Hypothalamus (tissue), 51 donors: ENCODE results near the gene HCRT.
"Not testable (repeated sequence)": the region's sequence is repeated elsewhere in the genome, so short reads cannot be mapped to it uniquely, and the experiment has no call there.

Source experiments
- DNase-seq, 51 donors: peaks; one replicate each; lab custom pipeline; 2025; lab: John Stamatoyannopoulos, UW

HCRT gene

DNA sequence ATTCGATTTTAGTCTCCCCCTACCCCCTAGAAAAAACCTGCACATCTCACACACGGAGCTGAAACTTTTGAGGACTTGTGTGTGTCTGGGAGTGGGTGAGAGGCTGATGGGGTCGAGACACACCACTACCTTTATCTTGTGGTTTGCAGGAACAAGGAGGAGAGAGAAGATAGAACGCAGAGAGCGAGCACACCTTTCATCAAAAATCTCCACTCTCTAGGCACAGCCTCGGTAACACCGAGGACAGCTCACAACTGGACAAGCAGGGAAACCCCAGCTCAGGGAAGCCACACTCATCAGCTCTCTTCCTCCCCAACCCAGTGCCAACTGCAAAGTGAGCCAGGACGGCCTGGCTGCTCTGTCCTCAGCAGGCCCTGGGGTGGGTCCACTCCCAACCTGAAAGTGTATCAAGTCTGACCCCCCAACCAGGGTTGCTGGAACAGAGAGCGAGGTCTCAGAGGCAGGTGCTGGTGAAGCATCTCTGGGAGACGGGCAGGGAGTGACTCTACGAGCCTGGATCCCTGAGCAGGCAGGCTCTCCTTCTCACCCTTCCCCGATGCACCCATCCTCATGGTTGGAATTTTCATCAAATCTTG, 14.3 kb upstream of the HCRT start:
- DNase-seq, result no peak

DNA sequence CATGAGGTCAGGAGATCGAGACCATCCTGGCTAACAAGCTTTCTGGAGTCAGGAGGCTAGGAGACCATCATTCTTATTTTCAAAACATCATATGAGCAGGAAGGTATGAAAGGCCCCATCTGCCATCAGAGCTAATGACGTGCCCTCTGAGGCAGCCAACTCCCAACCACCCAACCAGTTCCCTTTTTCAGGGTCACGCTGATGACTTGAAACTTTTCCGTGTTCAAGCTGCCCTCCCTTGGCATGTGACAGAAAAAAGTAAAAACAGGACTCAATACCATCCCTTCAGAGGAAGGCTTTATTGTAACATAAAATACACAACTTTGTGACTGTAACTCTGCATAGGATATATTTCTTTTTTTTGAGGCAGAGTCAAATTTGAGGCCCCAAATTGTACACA, 13.6 kb upstream of the HCRT start:
- peak in 2 of 51 donors; percentile 5 to 10 for DNase-seq

DNA sequence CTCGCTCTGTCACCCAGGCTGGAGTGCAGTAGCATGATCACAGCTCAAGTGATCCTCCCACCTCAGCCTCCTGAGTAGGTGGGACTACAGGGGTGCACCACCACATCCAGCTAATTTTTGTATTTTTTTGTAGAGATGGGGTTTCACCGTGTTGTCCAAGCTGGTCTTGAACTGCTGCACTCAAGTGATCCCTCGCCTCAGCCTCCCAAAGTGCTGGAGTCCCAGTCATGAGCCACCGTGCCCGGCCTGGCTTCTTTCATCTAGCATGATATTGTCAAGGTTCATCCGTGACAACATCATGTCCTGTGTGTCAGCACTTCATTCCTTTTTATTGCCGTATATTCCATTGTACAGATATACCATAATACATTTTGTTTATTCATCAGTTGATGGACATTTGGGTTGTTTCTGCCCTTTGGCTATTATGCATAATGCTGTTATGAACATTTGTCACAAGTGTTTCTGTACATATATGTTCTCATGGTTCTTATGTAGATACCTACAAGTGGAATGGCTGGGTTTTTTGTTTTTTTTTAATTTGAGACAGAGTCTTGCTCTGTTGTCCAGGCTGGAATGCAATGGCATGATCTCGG, 12.4 kb upstream of the HCRT start:
- DNase-seq, result no peak

DNA sequence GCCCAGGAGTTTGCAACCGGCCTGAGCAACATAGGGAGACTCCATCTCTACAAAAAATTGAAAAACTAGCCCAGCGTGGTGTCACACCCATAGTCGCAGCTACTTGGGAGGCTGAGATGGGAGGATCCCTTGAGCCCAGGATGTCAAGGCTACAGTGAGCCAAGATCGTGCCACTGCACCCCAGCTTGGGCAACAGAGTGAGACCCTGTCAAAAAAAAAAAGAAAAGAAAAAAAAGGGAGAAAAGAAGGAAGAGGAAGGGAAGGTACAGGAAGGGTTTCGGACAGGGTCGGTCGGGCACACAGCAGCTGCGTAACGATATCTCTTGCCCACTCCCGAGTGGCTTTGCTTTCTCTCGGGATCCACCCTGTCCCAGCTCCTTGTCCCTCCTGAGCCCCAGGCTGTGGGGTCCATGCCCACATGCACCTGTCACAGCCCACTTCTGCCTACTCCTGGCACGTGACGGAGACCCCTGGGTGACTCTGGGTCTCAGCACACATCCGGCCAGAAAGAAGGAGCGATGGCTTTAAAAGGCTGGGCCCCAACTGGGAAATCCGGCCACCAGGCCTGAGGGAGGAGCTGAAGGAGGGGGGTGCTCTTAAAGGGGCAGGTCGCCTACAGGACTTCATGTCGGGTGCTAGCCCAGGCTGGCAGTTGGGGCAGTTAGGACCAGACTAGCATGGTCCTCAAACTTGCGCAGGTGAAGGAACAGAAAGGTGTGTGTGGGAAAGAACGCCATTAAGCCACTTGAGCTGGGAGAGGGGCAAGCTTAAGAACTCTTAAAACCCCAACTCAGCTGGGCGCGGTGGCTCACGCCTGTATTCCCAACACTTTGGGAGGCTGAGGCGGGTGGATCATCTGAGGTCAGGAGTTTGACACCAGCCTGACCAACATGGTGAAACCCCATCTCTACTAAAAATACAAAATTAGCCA, 9.0 kb upstream of the HCRT start, which contains the start of gene GHDC:
Gene GHDC, minus strand, starts transcription at position 526 of the 931 bp plus-strand sequence. CDS start 913 bp downstream, outside the sequence.
- DNase-seq, result peak; percentile 32 to 93 (median 77)

DNA sequence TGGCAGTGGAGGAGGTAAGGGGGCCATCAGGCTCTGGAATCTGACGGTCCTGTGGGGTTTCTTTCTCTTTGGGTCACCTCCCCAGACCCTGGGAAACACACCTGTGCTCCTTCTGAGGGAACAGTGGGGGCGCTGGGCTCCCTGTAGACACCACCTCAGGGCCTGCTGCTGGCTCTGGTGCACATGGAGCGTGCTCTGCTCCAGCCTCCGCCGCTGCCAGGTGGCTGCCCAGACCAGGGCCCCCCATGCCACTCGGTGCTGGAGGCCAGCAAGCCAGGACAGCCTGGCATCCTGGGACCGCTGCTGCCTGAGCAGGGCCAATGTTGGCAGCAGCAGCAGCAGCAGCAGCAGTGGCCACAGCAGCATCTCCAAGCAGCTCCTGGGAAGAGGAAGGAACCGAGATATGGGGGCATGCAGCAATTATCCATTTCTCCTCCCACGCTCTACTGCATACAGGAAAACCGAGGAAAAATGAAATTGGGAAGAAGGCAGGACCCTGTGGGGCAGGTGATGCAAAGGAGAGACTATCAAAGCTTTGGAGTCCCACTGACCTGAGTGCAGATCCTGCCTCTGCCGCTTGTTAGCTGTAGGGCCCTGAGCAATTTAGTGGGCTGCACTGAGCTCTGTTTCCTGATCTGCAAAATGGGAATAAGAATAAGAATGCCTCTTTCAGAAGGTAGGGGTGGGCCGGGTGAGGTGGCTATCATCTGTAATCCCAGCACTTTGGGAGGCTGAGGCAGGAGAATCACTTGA, 8.1 kb upstream of the HCRT start:
- no peak for DNase-seq

DNA sequence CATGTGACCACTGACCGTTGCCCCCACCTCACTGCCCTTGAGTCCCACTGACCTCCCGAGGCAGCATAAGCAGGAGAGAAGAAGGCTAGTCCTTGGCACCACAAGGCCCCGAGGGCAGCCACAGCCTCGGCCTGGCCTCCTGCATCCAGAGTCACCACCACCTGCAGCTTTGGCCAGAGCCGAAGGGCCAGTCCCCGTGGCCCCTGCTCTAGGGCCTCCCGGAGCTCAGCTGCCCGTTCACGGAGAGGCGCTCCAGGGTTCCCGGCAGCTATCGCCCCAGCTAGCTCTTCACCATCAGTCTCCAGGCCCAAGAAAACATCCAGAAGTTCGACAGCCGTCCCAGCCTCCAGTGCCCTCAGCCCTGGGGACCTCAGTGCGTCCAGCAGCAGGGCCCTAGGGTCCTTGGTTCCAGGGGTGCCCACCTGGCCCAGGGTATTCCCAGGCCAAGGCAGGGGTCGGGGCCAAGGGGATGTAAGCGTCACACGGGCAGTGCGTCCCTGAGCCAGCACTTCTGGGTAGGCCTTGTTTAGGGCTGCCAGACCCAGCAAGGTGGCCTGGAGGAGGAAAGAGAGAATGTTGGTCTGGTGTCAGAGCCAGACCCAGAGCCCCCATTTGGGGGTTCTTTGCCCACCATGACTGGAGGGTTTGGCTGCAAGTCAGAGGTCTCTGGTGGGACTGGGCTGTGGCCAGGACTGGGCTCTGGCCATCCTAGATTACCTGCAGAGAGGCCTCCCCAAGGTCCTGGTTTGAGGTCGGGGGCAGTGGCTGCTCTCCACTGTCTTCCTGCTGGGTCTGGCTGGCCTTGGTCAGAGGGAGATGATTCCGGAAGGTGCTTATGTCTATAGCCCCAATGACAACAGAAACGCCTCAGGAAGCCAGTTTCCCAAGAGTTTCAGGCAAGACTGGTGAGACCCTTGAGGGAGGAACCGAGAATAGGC, 7.2 kb upstream of the HCRT start:
- DNase-seq, result no peak

DNA sequence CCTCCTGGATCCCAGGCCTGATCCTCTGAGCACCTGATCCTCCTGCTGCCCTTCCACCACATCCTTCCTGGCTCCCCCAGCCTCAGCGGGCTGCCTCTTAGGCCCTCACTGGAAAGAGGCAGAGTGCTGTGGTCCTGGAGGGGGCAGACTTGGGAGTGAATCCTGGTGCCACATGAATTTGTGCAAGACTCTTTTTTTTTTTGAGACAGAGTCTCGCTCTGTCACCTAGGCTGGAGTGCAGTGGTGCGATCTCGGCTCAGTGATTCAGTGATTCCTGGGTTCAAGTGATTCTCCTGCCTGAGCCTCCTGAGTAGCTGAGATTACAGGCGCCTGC, 6.0 kb upstream of the HCRT start:
- DNase-seq, result no peak

DNA sequence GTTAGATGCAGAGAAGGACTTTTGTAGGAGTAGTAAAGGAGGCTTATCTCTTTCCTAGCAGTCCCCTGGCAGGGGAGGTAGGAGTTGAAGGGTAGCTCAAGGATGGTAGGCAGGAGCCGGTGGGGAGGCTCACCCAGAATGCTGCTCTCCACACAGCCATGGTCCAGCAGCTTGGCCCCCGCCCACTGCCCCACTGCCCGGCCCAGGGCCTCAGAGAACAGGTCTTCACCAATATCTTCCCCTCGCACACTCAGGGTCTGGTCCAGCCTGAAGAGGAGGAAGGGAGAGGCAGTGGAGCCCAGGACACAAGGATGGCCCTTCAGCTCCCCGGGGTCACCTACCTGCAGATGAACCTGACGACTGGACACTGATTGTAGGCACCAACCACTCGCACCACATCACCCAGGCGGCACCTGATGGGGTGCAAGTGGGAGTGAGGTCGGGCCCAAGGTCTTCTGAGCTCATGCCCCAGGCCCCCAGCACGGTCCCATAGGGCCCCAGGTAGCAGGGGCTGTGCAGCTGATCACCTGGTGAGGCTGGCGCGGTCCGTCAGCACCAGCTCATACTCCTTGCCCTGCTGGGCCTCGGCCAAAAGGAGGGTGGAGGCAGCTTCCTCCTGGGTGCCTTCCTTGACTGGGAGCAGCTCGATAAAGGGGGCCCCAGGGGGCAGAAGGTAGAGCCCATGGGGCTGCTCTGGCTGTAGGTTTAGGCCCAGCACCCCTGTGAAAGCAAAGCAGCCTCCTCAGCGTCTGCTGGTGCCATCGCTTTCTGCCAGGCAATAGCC, 5.4 kb upstream of the HCRT start:
- DNase-seq, result no peak

DNA sequence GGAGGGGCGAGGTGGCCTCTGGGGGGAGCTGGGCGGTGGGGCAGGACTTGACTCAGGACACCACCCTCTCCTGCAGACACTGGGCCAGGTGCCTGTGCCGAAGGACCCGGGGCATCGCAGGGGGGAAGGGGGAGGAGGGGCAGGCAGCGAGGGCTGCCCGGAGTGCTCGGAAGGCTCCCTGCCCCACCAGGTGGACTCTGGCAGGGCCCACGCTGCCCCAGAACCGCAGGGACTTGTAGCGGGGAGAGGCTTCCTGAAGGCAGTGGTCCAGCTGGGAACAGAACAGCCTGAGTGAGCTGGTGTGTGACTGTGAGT, 4.4 kb upstream of the HCRT start:
- no peak for DNase-seq

DNA sequence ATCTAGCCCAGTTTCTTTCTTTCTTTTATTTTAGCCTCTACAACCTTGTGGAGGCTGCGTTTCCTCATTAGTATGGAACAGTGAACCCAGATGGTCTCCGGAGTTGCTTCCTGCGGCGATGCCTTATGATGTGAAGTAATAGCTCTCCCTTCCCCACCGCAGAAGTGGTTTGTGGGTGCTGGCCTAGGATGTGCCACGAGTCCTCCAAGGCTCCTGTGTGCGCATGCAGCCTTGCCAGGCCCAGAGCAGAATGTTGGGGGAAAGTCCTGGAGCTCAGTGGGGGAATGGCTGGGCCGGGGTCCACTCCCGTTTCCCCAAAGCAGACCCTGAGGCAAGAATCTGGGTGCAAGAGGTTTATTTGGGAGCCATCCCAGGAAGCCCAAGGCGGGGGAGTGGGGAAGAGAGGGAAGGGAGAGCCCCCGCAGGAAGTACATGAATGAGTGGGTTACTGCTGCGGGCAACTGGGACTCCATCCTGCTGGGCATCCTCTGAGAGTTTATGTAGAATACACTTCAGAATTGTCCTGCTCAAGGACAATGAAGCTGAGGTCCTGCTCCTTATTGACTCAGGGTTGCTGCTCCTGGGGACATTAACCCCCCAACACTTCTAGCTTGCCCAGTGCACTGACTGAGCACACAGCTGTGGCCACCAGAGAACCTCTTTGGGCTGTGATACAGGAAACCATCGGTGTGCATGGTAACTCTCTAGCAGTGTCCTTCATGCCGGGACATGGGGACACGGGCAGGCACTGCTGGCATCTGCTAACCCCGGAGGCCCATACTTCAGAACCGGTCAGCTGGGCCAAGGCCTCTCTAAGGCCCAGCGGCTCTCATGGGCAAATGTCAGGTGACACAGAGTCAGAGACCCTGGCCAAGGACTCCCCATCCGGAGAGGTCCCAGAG, 3.7 kb upstream of the HCRT start:
- DNase-seq, result no peak

DNA sequence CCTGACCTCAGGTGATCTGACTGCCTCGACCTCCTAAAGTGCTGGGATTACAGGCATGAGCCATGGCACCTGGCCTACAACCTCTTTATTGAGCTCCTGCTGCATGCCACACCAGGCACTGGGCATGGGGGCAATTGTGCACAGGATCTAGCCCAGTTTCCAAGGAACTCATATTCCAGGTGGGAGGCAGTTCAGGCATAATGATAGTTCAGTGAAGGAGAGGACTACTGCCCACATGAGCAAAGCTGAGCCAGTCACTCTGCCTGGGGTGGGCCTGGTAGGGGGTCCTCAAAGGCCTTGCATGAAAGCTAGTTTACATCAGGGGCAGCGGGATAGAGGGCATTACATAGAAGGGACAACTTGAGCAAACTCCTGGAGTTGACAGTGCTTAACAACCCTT, 2.6 kb upstream of the HCRT start:
- no peak for DNase-seq

DNA sequence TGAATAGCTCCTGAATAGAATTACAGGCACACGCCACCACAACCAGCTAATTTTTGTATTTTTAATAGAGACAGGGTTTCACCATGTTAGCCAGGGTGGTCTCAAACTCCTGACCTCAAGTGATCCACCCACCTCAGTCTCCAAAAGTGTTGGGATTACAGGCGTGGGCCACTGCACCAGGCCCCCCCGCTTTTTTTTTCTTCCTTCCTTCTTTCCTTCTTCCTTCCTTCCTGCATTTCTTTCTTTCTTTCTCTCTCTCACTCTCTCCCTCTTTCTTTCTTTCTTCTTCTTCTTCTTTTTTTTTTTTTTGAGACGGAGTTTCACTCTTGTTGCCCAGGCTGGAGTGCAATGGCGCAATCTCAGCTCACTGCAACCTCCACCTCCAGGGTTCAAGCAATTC, 939 bp upstream of the HCRT start:
- DNase-seq, result not testable (repeated sequence)

DNA sequence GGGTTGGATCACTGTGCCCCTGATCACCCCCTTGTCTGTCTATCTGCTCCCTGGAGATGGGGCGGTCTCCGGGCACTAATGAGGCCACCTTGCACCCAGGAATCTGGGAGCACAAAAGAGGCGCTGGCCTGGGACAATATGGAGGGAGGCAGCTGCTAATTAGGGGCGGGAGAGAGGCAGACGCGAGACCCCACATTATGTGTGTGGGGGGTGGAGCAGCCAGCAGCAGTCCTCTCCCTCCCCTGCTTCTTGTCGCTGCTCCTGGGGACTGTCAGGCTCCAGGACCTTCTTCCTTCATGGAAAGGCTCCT, 324 bp upstream of the HCRT start:
- DNase-seq, result no peak

DNA sequence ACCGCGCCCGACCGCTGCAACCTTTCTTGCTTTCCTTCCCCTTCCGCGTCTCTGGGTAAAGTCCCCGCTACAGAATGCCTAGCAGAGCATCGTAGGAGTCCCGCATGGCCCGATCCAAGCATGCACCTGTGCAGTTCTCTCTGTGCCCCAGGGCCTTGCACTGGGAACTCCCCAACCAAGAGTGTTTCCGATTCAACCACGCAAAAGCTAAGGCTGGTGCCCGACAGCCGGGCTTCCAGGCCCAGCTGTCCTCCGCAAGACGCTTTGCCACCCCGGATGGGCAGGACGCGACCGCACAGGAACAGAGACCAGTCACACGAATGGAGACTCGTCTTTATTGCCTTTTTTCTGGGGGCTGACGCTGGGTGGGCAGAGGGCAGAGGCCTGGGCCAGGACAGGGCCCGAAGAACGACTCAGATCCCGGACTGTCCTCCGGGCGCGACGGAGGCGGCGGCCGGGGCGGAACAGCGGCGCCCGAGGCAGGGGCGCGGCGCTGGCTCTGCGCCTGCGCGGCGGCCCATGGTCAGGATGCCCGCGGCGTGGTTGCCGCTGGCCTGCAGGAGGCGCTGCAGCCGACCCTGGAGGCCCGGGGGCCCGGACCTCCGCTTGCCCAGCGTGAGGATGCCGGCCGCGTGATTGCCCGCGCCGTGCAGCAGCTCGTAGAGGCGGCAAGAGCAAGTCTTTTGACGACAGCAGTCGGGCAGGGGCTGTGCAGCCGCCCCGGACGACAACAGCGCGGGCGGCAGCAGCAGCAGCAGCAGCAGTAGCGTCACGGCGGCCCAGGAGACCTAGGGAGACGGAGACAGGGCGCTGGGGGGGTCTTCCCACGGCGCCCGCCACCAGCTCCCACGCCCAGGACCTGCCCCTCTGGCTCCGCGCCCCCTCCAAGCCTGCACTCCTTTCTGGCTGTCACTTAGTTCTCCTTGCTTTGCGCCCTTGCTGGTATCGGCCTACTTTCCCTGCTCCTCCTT, 1.2 kb downstream of the HCRT start:
- DNase-seq, result peak in 49 of 51 donors; percentile 17 to 82 (median 62)

DNA sequence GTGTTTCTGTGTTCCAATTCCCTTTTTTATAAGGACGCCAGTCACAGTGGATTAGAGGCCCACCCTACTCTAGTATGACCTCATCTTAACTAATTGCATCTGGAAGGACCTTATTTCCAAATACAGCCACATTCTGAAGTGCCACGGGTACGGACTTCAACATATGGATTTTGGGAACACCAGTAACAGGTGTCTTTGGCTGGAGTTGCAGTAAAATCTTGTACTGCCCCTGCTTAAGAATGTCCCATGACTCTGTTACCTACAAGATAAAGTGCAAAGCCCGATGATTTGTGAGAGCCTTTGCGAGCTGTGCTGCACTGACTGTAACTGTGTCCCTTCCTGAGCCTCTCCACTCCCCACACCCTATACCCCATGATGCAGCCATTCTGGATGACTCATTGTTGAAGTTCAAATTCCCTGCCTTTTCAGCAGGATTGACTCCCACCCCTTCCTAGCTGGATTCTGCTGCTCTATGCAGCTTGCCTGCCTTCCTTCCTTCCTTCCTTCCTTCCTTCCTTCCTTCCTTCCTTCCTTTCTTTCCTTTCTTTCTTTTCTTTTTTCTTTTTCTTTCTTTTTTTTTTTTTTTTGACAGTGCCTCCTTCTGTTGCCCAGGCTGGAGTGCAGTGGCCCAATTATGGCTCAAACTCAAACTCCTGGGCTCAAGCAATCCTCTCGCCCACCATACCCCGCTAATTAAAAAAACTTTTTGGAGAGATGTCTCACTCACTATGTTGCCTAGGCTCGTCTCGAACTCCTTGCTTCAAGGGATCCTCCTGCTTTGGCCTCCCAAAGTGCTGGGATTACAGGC, 2.1 kb downstream of the HCRT start:
- peak in 2 of 51 donors; percentile 18 to 25 for DNase-seq

DNA sequence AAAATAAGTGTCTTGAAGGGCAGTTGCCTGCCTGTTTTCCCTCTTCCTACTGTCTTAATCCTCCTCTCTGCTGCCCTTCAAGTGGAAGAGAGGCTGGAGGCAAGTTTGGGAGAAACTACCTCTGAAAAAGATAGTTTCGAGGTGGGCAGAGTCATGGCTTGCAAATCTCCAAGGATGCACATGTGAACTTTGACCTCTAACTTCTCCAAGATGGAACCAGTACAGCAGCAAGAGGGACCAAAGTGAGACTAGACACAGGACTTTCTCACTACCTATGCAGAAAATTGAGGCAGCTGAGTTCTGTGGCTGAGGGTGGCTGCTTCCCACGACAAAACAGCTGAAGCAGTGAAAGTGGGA, 3.4 kb downstream of the HCRT start:
- no peak for DNase-seq
